NK-92 (cell line): ENCODE measurements around the gene DPEP3.
"Not testable (repeated sequence)": the region's sequence is repeated elsewhere in the genome, so short reads cannot be mapped to it uniquely, and the experiment has no call there.

ENCODE experiments used
- DNase-seq: peaks from one replicate; lab custom pipeline; 2025; ENCODE audit not compliant: unreplicated experiment; lab: John Stamatoyannopoulos, UW

Gene DPEP3

GRCh38 chr16:67979955-67980678, at the start of gene DPEP3:
Gene DPEP3 (minus strand): TSS chr16:67980499. CDS start chr16:67980380, 119 bp downstream.
- DNase-seq, result no peak

- DNase-seq, result no peak
These were observed 48.7 kb upstream of the DPEP3 start for GRCh38 chr16:68028996-68029395.

- DNase-seq, result peak; percentile 48
These were observed 42.6 kb upstream of the DPEP3 start, which contains the start of the genes DDX28 and DUS2 for GRCh38 chr16:68022728-68023537. Gene DDX28 (minus strand): TSS chr16:68023232. CDS start chr16:68023202, 30 bp downstream. Gene DUS2 (plus strand): TSS chr16:68023284. CDS start chr16:68038024, 14,740 bp downstream.

GRCh38 chr16:68022278-68022727, 42.0 kb upstream of the DPEP3 start:
- no peak for DNase-seq

GRCh38 chr16:68021490-68021889, 41.2 kb upstream of the DPEP3 start:
- no peak for DNase-seq

- no peak for DNase-seq
These were observed 38.9 kb upstream of the DPEP3 start for GRCh38 chr16:68019167-68019680.

- no peak for DNase-seq
These were observed 35.4 kb upstream of the DPEP3 start, which contains the start of gene DPEP2NB for GRCh38 chr16:68015681-68016080. Gene DPEP2NB (minus strand): TSS chr16:68015911. CDS start chr16:68015770, 141 bp downstream.

GRCh38 chr16:68013440-68013839, 33.1 kb upstream of the DPEP3 start:
- no peak for DNase-seq

- DNase-seq, result not testable (repeated sequence)
These were observed 29.6 kb upstream of the DPEP3 start for GRCh38 chr16:68009872-68010271.

GRCh38 chr16:68009157-68009735, 28.9 kb upstream of the DPEP3 start:
- no peak for DNase-seq

- DNase-seq, result no peak
These were observed 25.5 kb upstream of the DPEP3 start for GRCh38 chr16:68005786-68006286.

- DNase-seq, result no peak
These were observed 24.9 kb upstream of the DPEP3 start for GRCh38 chr16:68005211-68005610.

- no peak for DNase-seq
These were observed 22.7 kb upstream of the DPEP3 start for GRCh38 chr16:68003031-68003430.

- DNase-seq, result no peak
These were observed 20.2 kb upstream of the DPEP3 start for GRCh38 chr16:68000450-68000849.

- DNase-seq, result no peak
These were observed 19.7 kb upstream of the DPEP3 start for GRCh38 chr16:67999985-68000384.

GRCh38 chr16:67998779-67999688, 18.7 kb upstream of the DPEP3 start, which contains the start of gene DPEP2:
Gene DPEP2 (minus strand): TSS chr16:67999484. CDS start chr16:67993212, 6,272 bp downstream.
- not testable (repeated sequence) for DNase-seq

- DNase-seq, result not testable (repeated sequence)
These were observed 18.0 kb upstream of the DPEP3 start for GRCh38 chr16:67998231-67998778.

GRCh38 chr16:67996666-67997065, 16.4 kb upstream of the DPEP3 start:
- no peak for DNase-seq

- no peak for DNase-seq
These were observed 15.1 kb upstream of the DPEP3 start for GRCh38 chr16:67995423-67995822.

- not testable (repeated sequence) for DNase-seq
These were observed 13.7 kb upstream of the DPEP3 start for GRCh38 chr16:67994040-67994408.
